Muscle of arm (tissue), 12 donors: ENCODE results near the gene ATF6. TPM values are rescaled to one million over a fixed set of nuclear protein-coding genes. Genes with fewer than 3 reads are reported as not detected.

Source experiments
- DNase-seq: peaks from one replicate; pipeline ENCODE4 v3.0.0-alpha.2; 2013
- polyA plus RNA-seq, 12 donors: library from polyadenylated mRNA; unstranded; fragments of 120-200 nt; gene quantifications; one replicate each; pipeline ENCODE4 v1.2.1, GENCODE V29; 2013; ENCODE audit not compliant: insufficient read length in 12 of 12

The ATF6 gene
- polyA plus RNA-seq, 12 donors = 15.4 to 23.1 (median 19.7) TPM; not detected in 1

DNA sequence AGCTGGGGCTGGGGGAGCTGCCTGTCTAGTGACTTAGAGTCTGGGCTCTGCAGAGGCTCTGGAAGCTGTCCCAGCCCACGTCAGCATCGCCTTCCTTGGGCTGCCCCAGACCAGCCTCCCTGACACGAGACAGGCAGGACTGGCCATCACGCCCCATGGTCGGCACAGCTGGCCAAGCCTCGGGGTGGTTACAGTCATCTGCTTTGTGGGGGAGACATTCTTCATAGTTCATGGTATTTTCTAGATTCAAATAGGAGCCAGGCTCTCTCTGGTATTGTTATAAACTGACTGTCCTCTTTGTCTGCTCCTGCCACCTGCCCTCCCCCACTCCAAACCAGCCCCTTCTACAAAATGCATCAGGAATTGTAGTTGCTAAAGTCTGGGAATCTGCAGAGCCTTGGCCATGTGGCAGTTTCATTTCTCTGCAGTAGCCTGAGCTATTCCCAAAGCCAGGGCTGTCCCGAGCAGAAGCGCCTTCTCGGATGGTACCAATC is 228.1 kb downstream of the ATF6 start:
- DNase-seq = peak; percentile 58

DNA sequence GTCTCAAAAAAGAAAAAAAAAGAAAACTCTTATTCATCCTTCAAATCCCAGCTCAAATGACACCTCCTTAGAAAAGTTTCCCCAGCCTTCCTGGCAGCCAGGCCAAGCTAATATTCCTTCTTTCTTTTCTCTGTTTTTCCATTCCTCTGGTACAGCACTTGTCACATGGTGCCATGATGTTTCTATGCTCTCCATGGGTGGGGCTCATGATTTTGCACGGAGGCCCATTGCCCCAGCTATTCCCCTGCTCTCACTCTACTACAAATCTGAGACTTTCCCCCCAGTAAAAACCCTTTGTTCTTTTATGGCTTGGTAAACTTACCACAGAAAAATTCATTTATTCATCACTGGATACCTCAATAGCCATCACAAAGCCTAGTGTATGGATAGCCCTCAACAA is 231.0 kb downstream of the ATF6 start:
- DNase-seq = no peak

DNA sequence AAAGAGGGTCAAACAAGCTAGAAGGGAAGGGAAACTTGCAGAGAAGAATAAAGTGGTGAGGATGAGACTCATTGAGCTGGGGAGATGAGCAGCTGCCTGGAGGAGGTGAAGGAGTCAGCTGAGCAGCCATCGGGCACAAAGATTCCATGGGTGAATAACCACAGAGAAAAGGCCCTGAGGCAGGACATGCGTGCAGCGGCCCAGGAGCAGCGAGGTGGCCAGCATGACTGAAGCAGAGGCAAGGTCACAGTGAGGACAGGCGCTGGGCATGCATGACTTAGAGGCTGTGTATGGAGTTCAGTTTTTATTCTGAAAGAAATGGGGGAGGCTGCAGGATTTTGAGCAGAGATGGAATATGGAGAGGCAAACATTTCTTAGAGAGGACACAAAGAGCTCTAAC is 232.7 kb downstream of the ATF6 start:
- DNase-seq = no peak

DNA sequence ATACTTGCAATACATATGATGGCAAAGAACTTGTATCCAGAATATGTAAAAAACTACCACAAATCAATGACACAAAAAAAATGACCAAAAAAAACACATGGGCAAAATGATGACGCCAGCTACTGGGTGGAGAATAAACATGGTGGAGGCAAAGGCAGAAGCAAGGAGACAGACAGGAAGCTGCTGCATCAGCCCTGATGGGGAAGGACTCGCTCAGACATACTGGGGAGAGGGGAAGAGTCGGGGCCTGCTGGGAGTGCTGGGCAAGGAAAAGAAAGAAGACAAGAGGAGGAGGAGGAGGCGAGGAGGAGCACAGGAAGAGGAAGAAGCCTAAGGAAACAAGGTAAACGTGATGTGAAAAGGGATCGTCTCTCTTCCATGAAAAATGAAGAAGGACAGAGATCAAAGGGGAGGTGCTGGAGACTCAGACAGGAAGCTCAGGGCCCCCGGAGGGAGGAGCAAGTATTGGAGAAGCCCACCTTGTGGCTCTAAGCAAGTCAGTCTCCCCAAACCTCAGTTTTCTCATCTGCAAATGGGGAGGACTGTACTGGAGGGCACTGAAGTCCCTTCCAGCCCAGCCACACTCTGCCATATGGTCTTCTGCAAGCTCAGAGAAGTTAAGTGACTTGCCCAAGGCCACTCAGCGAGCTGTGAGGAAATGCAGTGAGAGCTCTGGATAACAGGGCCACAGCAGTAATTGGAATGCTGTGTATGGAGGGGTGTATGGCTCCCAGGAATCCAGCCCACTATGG is 233.4 kb downstream of the ATF6 start:
- no peak for DNase-seq

DNA sequence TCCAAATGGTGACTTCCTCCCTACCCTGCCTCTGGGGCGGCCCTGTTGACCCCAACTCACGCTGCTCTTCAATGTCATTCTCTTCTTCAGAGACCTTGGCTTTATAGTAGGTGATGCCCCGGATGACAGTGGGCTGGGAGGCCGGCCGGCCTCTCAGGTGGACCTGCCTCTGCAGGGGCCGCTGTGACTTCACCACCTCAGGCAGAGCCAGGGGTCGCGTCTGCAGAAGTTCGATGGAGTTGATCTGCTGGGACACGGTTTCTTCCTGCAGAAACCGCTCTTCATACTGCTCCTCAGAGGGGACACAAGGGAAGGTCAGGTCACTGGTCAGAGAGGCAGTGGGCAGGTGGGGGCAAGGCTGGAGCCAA is 233.9 kb downstream of the ATF6 start:
- no peak for DNase-seq

DNA sequence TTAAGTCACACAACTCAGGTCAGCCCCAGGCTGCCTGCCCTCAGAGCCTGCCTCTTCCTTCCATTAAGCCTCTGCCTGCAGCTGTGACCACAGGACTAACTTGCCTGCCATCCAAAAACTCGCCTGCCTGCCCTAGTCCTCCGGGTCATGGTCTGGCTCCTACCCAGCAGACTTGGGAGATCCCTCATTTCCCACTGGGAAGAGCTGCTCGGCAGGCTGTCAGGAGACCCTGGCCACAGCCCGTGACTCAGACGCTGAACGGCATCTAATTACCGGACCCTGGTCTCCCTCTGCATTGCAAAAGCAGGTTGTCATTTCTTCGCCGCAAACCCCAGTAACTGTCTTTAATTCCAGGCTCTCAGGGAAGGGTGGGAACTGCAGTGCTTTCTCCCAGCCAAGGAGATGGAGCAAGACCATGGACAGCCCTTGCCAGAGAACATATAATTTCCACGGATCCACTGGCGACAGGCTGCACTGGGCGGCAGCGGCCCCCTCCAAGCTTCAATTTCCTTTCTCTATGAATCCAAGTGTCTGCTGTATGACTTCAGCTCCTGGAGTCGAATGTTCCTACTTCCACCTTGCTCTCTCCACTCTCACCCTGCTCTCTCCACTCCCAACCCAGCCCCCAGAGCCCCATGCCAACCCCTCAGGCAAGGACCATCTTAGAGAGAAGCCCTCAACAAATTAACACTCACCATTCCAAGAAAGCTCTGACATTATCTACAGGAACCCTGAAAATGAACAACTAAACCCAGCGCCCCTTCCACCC is 237.1 kb downstream of the ATF6 start:
- DNase-seq = peak; percentile 74

DNA sequence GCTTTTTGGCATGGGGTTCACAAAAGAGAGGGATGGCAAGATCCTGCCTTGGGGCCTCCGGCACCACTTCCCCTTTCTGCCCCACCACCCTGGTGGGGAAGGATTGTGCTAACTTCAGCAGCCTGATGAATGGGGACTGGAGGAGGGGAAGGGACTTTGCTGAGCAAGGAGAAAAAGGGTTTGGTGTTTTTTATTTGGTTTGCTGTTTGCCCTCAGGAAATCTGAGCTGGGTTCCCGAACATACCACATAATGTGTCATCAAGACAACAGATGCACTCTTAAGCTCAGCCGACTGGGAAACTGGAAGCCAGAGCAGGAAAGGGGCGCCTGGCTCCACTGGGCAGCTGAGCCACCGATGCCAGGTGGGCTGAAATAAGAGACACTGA is 237.7 kb downstream of the ATF6 start:
- DNase-seq = no peak

DNA sequence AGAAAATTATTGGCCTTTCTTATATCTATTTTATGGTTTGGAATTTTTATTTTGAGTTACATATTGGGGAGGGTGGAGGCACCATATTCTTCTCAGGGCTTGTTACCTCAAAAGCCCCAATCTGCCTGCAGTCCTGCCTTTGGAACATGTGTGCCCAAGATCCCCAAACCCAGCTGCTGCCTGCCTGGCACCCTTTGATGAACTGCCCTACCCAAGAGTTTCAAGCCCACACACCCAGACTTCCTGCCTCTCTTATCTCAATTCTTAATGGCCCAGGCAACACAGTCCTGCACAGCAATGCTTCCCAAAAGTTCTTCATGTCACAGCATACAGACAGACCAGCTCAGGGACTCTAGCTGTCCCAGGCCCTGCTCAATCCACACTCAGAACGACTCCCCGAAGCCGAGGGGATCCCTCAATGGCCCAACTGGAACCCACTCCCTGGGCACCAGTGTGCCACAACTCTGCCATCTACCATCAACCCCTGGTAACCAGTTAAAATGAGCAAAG is 238.4 kb downstream of the ATF6 start:
- no peak for DNase-seq

DNA sequence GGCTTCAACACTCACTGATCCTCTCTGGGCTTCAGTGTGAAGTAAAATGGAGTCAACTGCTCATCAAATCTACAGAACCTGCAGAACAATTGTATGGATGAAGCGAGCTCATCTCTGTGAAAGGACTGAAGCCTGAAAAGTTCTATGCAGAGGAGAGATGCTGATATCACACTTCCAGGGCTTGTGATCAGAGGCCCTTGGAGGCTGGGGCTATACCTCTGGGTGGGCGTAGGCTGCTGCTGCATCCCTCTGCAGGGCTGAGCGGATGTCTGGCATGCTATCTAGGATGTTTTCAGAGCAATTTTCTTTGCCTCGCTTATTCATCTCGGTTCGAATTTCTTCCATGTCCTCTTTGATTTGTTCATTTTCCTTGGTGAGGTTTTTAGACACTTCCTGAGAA is 240.0 kb downstream of the ATF6 start:
- DNase-seq = no peak

DNA sequence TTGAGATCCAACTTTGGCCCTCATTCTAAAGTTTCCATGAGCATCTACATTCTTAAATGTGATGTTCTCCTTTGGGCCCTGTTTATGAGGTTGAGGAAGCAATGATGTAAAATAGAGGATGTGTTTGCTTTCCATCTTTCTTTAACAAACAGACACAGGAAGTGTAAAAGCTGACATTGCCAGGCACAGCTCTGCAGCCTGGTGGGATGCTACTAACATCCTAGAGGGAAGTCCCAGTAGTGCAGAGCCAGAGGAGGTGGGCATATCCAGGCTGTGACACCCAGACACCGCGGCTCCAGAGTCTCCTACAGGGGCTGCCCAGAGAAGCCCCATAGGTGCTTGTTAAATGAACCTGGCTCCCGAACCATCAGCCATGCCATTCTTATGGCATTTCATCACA is 241.3 kb downstream of the ATF6 start:
- DNase-seq = no peak

DNA sequence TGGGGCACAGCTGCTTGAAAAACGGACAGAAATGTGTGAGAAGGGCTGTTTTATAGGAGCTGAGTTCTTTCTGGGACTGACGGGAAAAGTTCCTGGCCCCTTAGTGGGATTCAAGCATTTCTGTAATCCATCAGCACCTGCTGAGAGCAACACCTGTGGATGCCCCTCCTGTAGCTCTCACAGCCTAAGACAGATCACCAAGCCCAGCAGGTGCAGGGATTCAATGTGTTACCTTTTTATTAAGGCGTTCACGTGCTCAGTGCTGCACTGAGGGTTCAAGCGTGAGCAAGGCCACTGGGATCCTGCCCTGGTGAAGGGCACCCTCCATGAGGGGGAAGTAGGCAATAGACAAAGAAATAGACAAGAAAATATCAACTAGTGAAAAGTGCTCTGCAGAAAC is 242.7 kb downstream of the ATF6 start:
- no peak for DNase-seq

DNA sequence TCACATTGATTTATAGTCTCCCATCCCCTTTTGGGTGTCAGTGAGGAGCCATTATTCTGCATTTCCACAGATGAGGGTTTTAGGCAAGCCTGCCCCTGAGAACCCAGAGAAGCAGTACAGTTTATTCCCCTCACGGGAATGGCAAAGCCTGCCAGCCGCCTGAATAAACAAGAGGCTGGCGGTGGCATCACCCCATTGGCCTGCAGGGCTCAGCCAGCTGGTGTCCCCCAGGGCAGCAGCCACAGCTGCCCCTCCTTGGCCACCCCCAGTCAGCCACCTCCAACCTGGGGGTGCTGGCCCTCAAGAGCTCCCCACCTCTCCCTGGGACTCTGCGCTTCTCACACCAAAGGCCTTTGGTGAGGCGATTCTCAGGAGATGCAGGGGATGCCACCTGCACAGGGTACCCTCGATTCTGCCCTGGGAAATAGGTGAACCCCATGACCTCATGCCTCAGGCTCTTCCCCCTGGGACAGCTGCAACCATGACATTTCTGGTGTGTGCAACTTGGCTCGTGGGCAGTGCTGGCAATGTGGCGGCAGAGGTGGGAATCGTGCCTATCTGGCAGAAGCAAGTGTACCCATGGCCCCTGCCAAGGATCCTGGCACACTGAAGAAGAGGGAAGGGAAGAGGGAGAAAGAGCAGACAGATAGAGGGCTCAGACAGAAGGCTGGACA is 243.5 kb downstream of the ATF6 start:
- DNase-seq = no peak

DNA sequence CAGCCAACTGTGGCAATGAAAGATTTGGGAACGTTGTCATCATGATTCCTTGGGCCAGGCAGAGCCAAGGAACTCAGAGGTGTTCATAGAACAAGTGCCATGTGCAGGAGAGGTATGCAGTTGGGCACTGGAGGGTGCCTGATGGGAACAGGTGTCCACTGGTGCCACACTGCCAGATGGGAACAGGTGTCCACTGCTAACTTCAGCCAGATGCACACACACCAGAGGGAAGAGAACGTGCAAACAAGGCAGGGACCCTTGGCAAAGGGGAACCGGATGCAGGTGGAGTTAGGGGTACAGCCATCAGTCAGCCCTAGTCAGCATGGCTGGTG is 244.0 kb downstream of the ATF6 start:
- DNase-seq = no peak

DNA sequence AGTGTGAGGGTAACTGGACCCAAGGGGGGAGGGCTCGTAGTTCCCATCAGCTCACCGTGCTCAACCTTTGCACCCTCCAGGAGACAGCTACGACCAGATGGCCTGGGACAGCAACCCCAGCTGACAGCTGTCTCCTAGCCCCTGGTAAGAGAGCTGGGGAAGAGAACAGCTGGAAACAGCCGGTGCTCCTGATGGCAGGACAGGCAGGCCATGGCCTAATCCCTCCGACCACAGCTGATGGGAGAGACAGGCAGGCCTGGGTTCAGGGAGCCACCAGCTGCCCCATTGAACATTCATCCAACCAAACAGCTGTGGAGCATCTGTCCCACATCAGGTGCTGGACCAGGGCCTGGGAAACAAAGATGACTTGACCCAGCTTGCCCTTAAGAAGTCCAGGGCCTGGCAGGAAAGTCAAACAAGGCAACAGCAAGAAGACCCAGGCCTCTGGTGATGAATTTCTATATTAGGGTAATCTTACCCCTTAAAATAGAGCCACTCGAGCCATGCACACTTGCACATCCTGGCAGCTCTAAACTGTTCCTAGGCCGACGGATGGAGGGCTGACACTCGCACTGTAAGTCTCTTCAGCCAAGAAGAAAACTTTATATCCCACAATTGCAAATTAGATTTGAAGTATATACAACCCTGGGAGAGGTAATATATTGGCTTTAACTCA is 245.4 kb downstream of the ATF6 start:
- DNase-seq = peak; percentile 51

DNA sequence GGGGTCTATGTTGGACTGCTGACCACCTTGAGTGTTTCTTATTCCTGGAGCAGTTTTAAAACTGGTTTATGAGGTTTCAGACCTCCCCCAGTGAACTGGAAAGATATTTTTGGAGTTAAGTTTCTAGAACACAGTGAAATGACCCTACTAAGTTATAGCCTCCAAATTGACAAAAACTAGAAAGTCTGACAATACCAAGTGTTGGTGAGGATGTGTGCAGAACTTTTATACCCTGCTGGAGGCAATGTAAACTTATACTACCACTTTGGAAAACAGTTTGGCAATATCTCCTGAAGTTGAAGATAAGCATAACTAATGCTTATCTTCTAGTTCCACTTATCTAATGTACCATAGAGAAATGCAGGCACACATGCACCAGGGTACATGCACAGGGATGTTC is 247.2 kb downstream of the ATF6 start:
- no peak for DNase-seq

Other genes starting within 250 kb of the ATF6 start
- gene HSPA6, start 241.8 kb upstream of the ATF6 start, polyA plus RNA-seq = 1 to 10 TPM in 1 of 12 donors, under 1 TPM in 8, not detected in 3; 0.10 to 1.1 (median 0.38) TPM
- gene FCGR3A, start 216.5 kb upstream of the ATF6 start, polyA plus RNA-seq = 1 to 10 TPM in 10 of 12 donors, not detected in 2; 1.1 to 2.8 (median 2.2) TPM
- 1 to 10 TPM in 1 of 12 donors, under 1 TPM in 8, not detected in 3; 0.12 to 3.1 (median 0.64) TPM for gene FCGR3B, start 135.1 kb upstream of the ATF6 start, polyA plus RNA-seq
- under 1 TPM in 10 of 12 donors, not detected in 2; 0.04 to 0.51 (median 0.20) TPM for gene FCGR2B, start 103.2 kb upstream of the ATF6 start, polyA plus RNA-seq
- gene FCRLA, start 59.1 kb upstream of the ATF6 start, polyA plus RNA-seq = 1 to 10 TPM in 1 of 12 donors, under 1 TPM in 8, not detected in 3; 0.13 to 4.5 (median 0.32) TPM
- gene FCRLB, start 44.8 kb upstream of the ATF6 start, polyA plus RNA-seq = under 1 TPM in 10 of 12 donors, not detected in 2; 0.24 to 0.77 (median 0.40) TPM
- gene DUSP12, start 16.5 kb upstream of the ATF6 start, polyA plus RNA-seq = 10 to 100 TPM in 11 of 12 donors, not detected in 1; 20.2 to 29.7 (median 25.1) TPM